GM19468 (cell line): ENCODE measurements around the gene HNF1B.

Experiments
- ATAC-seq: cut with Tn5 transposase; IDR thresholded peaks from one replicate; pipeline ENCODE4 v1.9.1; 2021; ENCODE audit warnings: mild to moderate bottlenecking, moderate library complexity, moderate number of reproducible peaks; ENCODE audit not compliant: unreplicated experiment; ENCODE audit errors: extremely low read depth

Gene HNF1B

GRCh38 chr17:37740915-37741314 lies 3.9 kb downstream of the HNF1B start:
- no peak for ATAC-seq

- no peak for ATAC-seq
Observed at GRCh38 chr17:37737971-37738370, 6.9 kb downstream of the HNF1B start.

GRCh38 chr17:37737081-37737480 lies 7.8 kb downstream of the HNF1B start:
- no peak for ATAC-seq

- no peak for ATAC-seq
Observed at GRCh38 chr17:37736428-37736827, 8.4 kb downstream of the HNF1B start.

- no peak for ATAC-seq
Observed at GRCh38 chr17:37735165-37735564, 9.7 kb downstream of the HNF1B start.

- no peak for ATAC-seq
Observed at GRCh38 chr17:37732316-37732715, 12.5 kb downstream of the HNF1B start.

- no peak for ATAC-seq
Observed at GRCh38 chr17:37731056-37731455, 13.8 kb downstream of the HNF1B start.

- ATAC-seq, result no peak
Observed at GRCh38 chr17:37729905-37730304, 15.0 kb downstream of the HNF1B start.

- ATAC-seq, result no peak
Observed at GRCh38 chr17:37726891-37727675, 17.8 kb downstream of the HNF1B start.

- ATAC-seq, result no peak
Observed at GRCh38 chr17:37726248-37726647, 18.6 kb downstream of the HNF1B start.

GRCh38 chr17:37725601-37726146 lies 19.2 kb downstream of the HNF1B start:
- ATAC-seq, result no peak

- no peak for ATAC-seq
Observed at GRCh38 chr17:37725021-37725595, 19.8 kb downstream of the HNF1B start.

- no peak for ATAC-seq
Observed at GRCh38 chr17:37720989-37721388, 23.9 kb downstream of the HNF1B start.

GRCh38 chr17:37719866-37720265 lies 25.0 kb downstream of the HNF1B start:
- ATAC-seq, result no peak

GRCh38 chr17:37718324-37719048 lies 26.4 kb downstream of the HNF1B start:
- ATAC-seq, result no peak

GRCh38 chr17:37717627-37718323 lies 27.1 kb downstream of the HNF1B start:
- ATAC-seq, result no peak

- no peak for ATAC-seq
Observed at GRCh38 chr17:37714897-37715296, 30.0 kb downstream of the HNF1B start.

GRCh38 chr17:37713624-37714023 lies 31.2 kb downstream of the HNF1B start:
- no peak for ATAC-seq

- ATAC-seq, result no peak
Observed at GRCh38 chr17:37713028-37713431, 31.8 kb downstream of the HNF1B start.

GRCh38 chr17:37711113-37711512 lies 33.7 kb downstream of the HNF1B start:
- ATAC-seq, result no peak
